ENCODE results near the gene LCAT. TPM values are rescaled to one million over a fixed set of nuclear protein-coding genes. Genes with fewer than 3 reads are reported as not detected.
A peak's percentile ranks its signal among the peaks of the same experiment; 100 is the strongest.

Gene LCAT
- total and polyA plus RNA-seq, 9 of the 15 experiments (the other 6 are each of a cell fraction or from before 2014, with no cell fraction given) = 0.46 to 21.0 (median 5.0) TPM

- H3K4me2 ChIP-seq (ENCODE audit: insufficient read depth, low read length) = no peak overlapping the region
- no peaks in the 10 kb centered on the region for H3K79me2 ChIP-seq (ENCODE audit: control insufficient read depth, insufficient read depth, low read length)
- in situ Hi-C loops (cut with MboI) (loop anchor here (10.0 kb wide), 1 partner anchor 325 kb away; the partner anchor contains the start of genes PRMT7 and SLC7A6OS), intact Hi-C loops (cut with micrococcal nuclease) (no loop called here)
- 56% methylated on average over 6 of the region's 6 CpGs for WGBS (ENCODE audit: insufficient coverage, low coverage, missing lambda C conversion rate)
- no peaks in the 10 kb centered on the region for H3K9me1 ChIP-seq (ENCODE audit: control insufficient read depth, insufficient read depth, low read length)
- CTCF ChIA-PET (ENCODE audit: low intra/inter-chr PET ratio) = interaction anchor here (0.6 kb wide), 1 partner anchor 63 kb away, joined by 3 read pairs; no protein-coding TSS in a partner anchor
- ATAC-seq (no peak), DNase-seq (ENCODE audit: extremely low read depth in 1 of 4, low spot score in 3 of 4) (no peak), FAIRE-seq (no peak)
- no peak overlapping the region for H3K4me3 ChIP-seq
- H2AFZ ChIP-seq (ENCODE audit: low read depth, low read length) = no peak overlapping the region
- no peaks in the 10 kb centered on the region for H3K36me3 ChIP-seq (ENCODE audit: control insufficient read depth, insufficient read depth, low read length)
- no peaks in the 10 kb centered on the region for H3K9me3 ChIP-seq (replicated peaks; ENCODE audit: control insufficient read depth, insufficient read depth, low read depth, low read length)
- POLR2A ChIA-PET = interaction anchor here (0.6 to 1.9 kb wide), 3 partner anchors 32 to 181 kb away, joined by 3 to 4 read pairs (median 4); partner anchors contain the start of genes DDX28 and DUS2
- H3K27ac ChIP-seq (ENCODE audit: extremely low read depth, low read depth, low read length) = no peak overlapping the region
- no peak overlapping the region for H3K9ac ChIP-seq (ENCODE audit: insufficient read depth in 1 of 2, low read depth in 2 of 2, low read length in 2 of 2)
- H3K4me1 ChIP-seq (replicated peaks in 1 of 2; ENCODE audit: control insufficient read depth in 2 of 2, insufficient read depth in 2 of 2, low read length in 2 of 2) = peaks cover 20 to 29% of the 10 kb centered on the region in 2 experiments
- H4K20me1 ChIP-seq (replicated peaks; ENCODE audit: control insufficient read depth, insufficient read depth, low read length) = no peaks in the 10 kb centered on the region
- TF ChIP-seq SMC3 (conservative IDR thresholded peaks at IDR 0.05; ENCODE audit: insufficient read depth, low read depth, low read length) (no peak), CTCF (IDR thresholded peaks at IDR 0.05 in 2 of 3, conservative IDR thresholded peaks at IDR 0.05 in 1 of 3; ENCODE audit: insufficient read depth in 2 of 3, low read depth in 1 of 3, low read length in 3 of 3) (peak in 2 of 3 experiments; percentile 17 to 37; a peak in 2 of 6 replicates), RAD21 (CRISPR knock-in tag; conservative IDR thresholded peaks at IDR 0.05 in 1 of 2, IDR thresholded peaks at IDR 0.05 in 1 of 2) (peak in 1 of 2 experiments; percentile 37; a peak in 2 of 4 replicates)
- BruUV-seq (replicated peaks) = no TSS peak
- H3K27me3 ChIP-seq (ENCODE audit: control insufficient read depth in 2 of 2, insufficient read depth in 2 of 2, low read length in 2 of 2) = no peaks in the 10 kb centered on the region
Observed at GRCh38 chr16:67990018-67990386, 46.1 kb upstream of the LCAT start.
